Right ventricle myocardium superior (tissue), 1 donor: ENCODE results near the gene C4A. TPM values are rescaled to one million over a fixed set of nuclear protein-coding genes. Genes with fewer than 3 reads are reported as not detected.
"Not testable (repeated sequence)": the region's sequence is repeated elsewhere in the genome, so short reads cannot be mapped to it uniquely, and the experiment has no call there.

Experiments used
- ATAC-seq: fragments of 200-7000 bp; cut with Tn5 transposase; one replicate; pipeline ENCODE4 v1.9.1; 2020; ENCODE audit warnings: mild to moderate bottlenecking; ENCODE audit not compliant: poor library complexity
- DNase-seq: peaks from one replicate; pipeline ENCODE4 v3.0.0-alpha.2; 2020
- intact Hi-C: fragments of 100-400 bp; cut with DNase I; formaldehyde crosslinking; loops from one replicate; pipeline ENCODE4 v1.11.2; 2022
- microRNA-seq: library from miRNA; unstranded; fragments of <30 nt; microRNA quantifications from one replicate; pipeline ENCODE4 v1.2.0, GENCODE V29; 2020
- total RNA-seq: library from RNA; stranded (reverse); fragmentation: NEBNext Ultra II Directional; extraction: Animal tissue kit (Norgen Biotek cat#: 25700); gene quantifications from one replicate; pipeline ENCODE4 v1.2.1, GENCODE V29; 2021
- donor health status: DM: no; HTN: yes; CAD: no; lungs with severe emphysema.

C4A gene
- total RNA-seq, 1 donor from 2014 or later = 61.5 TPM

- DNase-seq, intact Hi-C loops, ATAC-seq: not testable (repeated sequence)
These were observed 59.1 kb downstream of the C4A start for GRCh38 chr6:32041050-32041321.

- intact Hi-C loops, DNase-seq, ATAC-seq: not testable (repeated sequence)
These were observed 59.5 kb downstream of the C4A start for GRCh38 chr6:32041385-32041784.

- ATAC-seq, intact Hi-C loops: not testable (repeated sequence)
- DNase-seq = peak; percentile 23
These were observed 60.4 kb downstream of the C4A start for GRCh38 chr6:32042276-32042675.

- ATAC-seq, intact Hi-C loops, DNase-seq: not testable (repeated sequence)
These were observed 61.9 kb downstream of the C4A start for GRCh38 chr6:32043589-32044380.

GRCh38 chr6:32044916-32045315 is 63.1 kb downstream of the C4A start:
- peak; percentile 33 for DNase-seq
- ATAC-seq, intact Hi-C loops: not testable (repeated sequence)

- DNase-seq (peak; percentile 59), ATAC-seq (peak; percentile 16)
- intact Hi-C loops = no loop called here
These were observed 64.1 kb downstream of the C4A start for GRCh38 chr6:32045811-32046449.

- ATAC-seq (peak; percentile 28), DNase-seq (peak; percentile 69)
- intact Hi-C loops = no loop called here
These were observed 64.7 kb downstream of the C4A start for GRCh38 chr6:32046450-32047083.

GRCh38 chr6:32047084-32047478 is 65.2 kb downstream of the C4A start:
- ATAC-seq (peak; percentile 51), DNase-seq (peak; percentile 60)
- intact Hi-C loops = no loop called here

- intact Hi-C loops = no loop called here
- no peak for ATAC-seq
- DNase-seq = no peak
These were observed 65.6 kb downstream of the C4A start for GRCh38 chr6:32047539-32047854.

- peak; percentile 84 for DNase-seq
- intact Hi-C loops = no loop called here
- ATAC-seq = peak; percentile 66
These were observed 66.3 kb downstream of the C4A start for GRCh38 chr6:32047855-32048766.

- DNase-seq = peak; percentile 34
- ATAC-seq, intact Hi-C loops: not testable (repeated sequence)
These were observed 67.3 kb downstream of the C4A start for GRCh38 chr6:32049149-32049548.

- ATAC-seq, intact Hi-C loops: not testable (repeated sequence)
- DNase-seq = peak; percentile 27
These were observed 67.9 kb downstream of the C4A start for GRCh38 chr6:32049736-32050135.

GRCh38 chr6:32050562-32050961 is 68.7 kb downstream of the C4A start:
- DNase-seq = peak; percentile 21
- intact Hi-C loops = no loop called here
- ATAC-seq = no peak

Small RNA genes lying within 50 kb of the gene (microRNA-seq; reads per million reads assigned to microRNA genes)
- not detected for gene MIR1236

Other genes with a start within 250 kb of the C4A start
- gene CLIC1, start 245.5 kb upstream of the C4A start, total RNA-seq = 86.8 TPM
- 1.8 TPM for gene MSH5, start 242.1 kb upstream of the C4A start, total RNA-seq
- 0.86 TPM for gene SAPCD1, start 219.4 kb upstream of the C4A start, total RNA-seq
- 9.5 TPM for gene VWA7, start 204.7 kb upstream of the C4A start, total RNA-seq
- 22.1 TPM for gene VARS1, start 186.3 kb upstream of the C4A start, total RNA-seq
- 23.0 TPM for gene LSM2, start 175.1 kb upstream of the C4A start, total RNA-seq
- gene HSPA1L, start 166.8 kb upstream of the C4A start, total RNA-seq = 2.0 TPM
- gene HSPA1A, start 166.5 kb upstream of the C4A start, total RNA-seq = 324 TPM
- 236 TPM for gene HSPA1B, start 154.3 kb upstream of the C4A start, total RNA-seq
- gene NEU1, start 119.2 kb upstream of the C4A start, total RNA-seq = 24.1 TPM
- not detected for gene SLC44A4, start 103.1 kb upstream of the C4A start, total RNA-seq
- 15.5 TPM for gene EHMT2, start 84.4 kb upstream of the C4A start, total RNA-seq
- gene ZBTB12, start 80.0 kb upstream of the C4A start, total RNA-seq = 3.1 TPM
- 7.6 TPM for gene C2, start 54.3 kb upstream of the C4A start, total RNA-seq
- 5.5 TPM for gene CFB, start 36.0 kb upstream of the C4A start, total RNA-seq
- 39.6 TPM for gene NELFE, start 23.1 kb upstream of the C4A start, total RNA-seq
- gene SKIC2, start 22.9 kb upstream of the C4A start, total RNA-seq = 33.6 TPM
- gene DXO, start 9.9 kb upstream of the C4A start, total RNA-seq = 7.5 TPM
- gene C4B, start 32.7 kb downstream of the C4A start, total RNA-seq = 58.3 TPM
- not detected for gene CYP21A2, start 56.4 kb downstream of the C4A start, total RNA-seq
- 65.8 TPM for gene TNXB, start 127.3 kb downstream of the C4A start, total RNA-seq
- gene ATF6B, start 146.2 kb downstream of the C4A start, total RNA-seq = 21.5 TPM
- gene FKBPL, start 148.2 kb downstream of the C4A start, total RNA-seq = 2.5 TPM
- gene PRRT1, start 169.9 kb downstream of the C4A start, total RNA-seq = 0.51 TPM
- gene PPT2, start 172.1 kb downstream of the C4A start, total RNA-seq = 20.4 TPM
- 6.1 TPM for gene EGFL8, start 182.5 kb downstream of the C4A start, total RNA-seq
- gene AGPAT1, start 194.0 kb downstream of the C4A start, total RNA-seq = 44.2 TPM
- 94.6 TPM for gene RNF5, start 196.3 kb downstream of the C4A start, total RNA-seq
- gene AGER, start 202.2 kb downstream of the C4A start, total RNA-seq = 1.6 TPM
- gene PBX2, start 208.1 kb downstream of the C4A start, total RNA-seq = 39.1 TPM
- 4.1 TPM for gene GPSM3, start 210.6 kb downstream of the C4A start, total RNA-seq
- gene NOTCH4, start 242.0 kb downstream of the C4A start, total RNA-seq = 22.4 TPM